GM18907 (cell line): Measurements from ENCODE around the gene GRM4.

ENCODE experiments used
- ATAC-seq: cut with Tn5 transposase; IDR thresholded peaks from one replicate; pipeline ENCODE4 v1.9.1; 2021; ENCODE audit warnings: mild to moderate bottlenecking, moderate library complexity; ENCODE audit not compliant: unreplicated experiment

The GRM4 gene

DNA sequence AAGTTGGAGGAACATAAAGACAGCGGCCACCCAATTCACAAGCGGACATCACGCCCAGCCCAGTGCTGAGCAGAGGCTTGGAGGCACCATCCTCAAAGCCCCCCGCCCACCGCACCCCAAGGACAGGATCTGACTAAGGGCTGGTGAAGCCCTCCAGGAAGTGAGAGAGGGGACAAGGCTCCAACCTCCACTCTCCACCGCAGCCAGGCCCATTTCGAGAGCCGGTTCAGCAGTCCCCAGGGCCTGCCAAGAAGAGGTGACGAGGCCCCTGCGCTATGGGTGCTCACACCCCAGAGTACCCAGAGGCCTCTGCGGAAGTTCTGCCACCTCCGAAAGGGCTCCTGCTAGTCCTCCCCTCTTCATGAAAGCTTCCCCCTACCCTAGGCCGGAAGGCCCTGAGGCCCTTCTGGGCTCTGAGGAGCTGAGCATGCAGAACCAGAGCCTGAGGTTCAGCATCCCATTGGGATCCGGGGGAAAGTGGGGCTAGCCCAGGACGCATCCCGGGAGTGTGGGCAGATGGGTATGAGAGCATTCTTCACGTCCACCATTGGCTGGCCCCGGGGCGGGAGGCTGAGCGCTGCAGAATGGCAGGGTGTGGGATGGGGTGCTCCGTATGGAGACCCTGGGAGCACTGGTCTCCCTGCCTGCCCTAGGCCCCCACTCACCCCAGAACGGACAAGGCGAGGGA is 2.5 kb downstream of the GRM4 start:
- ATAC-seq = no peak

DNA sequence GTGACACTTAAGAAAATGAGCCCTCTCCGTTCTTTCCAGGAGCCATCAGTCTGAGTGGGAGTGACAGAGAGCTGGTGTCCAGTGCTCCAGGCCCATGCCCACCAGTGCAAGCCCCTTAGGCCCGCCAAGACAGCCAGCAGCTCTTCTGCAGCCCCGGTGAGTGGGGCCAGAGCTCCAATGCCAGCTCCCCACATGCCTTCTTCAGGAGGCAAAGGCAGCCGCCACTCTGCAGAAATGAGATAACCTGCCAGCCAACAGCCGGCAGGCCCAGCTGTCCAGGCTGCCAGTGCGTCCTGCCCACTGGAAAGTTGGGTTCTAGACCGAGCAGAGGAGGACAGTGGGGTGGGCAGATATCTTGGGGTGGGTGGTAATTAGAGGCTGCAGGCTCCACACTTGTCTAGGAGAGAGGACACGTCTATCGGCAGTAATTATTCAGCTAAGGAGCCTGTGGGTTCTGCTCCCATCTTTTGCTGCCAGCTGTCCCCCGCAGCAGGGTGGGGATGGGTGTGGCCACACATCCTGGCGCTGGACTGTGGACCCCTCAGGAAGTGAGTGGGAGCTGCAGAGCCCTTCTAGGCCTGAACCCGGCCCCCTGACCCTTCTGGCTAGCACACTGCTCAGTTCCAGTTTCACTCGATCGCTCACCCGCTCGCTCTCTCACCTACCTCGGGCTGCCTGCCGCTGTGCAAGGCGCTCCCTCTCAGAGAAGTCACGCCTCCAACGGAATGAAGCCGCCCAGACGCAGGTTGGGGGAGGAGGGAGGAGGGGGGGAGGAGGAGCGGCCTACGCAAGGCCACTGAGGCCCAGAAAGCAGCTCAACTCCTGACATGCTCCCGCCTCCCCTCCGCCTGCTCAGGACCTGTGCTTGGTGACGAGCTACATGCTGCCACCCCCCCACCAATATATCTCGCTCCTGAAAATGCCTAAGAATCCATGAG is 3.6 kb downstream of the GRM4 start:
- no peak for ATAC-seq

DNA sequence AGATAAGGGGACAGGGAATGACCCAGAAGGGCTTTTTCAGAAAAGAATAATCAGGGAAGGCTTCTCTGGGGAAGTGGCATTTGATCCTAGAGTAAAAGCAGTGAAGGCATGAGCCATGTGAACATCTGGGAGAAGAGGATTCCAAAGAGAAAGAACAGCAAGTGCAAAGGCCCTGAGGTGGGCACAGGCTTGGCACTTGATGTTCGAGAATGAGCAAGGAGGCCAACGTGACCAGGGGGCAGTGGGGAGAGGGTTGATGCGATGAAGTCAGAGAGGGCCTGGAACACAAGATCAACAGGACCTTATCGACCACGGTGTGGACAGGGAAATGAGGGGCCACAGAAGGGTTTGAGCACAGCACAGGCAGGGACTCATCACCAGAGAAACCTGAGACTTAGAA is 5.8 kb downstream of the GRM4 start:
- no peak for ATAC-seq

DNA sequence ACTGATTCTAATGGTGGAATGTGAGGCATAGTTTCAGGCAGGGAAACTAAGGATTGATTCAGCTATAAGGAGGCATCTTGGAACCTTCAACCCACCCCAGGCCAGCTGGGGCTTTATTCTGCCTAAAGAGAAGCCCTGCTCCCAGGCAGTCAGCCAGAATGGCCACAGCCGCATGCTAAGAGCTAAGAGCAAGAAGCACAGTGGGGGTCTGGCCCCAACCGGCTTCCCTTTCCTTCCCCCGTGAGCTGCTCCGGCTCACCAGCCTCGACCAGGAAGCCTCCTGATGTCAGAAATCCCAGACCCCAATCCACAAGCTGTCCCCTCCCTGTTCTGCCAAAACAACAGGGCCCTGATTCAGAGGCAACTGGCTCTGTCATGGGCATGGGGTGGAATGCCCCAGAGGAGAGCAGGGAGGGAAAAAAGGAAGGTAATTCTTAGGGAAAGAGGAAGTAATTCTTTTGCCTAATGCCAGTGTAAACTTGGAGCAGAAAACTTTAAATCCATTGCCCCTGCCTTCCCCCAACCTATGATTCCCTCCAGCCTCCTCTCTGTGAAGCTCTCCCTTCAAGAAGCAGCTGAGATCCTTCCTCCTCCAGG is 6.9 kb downstream of the GRM4 start:
- no peak for ATAC-seq

DNA sequence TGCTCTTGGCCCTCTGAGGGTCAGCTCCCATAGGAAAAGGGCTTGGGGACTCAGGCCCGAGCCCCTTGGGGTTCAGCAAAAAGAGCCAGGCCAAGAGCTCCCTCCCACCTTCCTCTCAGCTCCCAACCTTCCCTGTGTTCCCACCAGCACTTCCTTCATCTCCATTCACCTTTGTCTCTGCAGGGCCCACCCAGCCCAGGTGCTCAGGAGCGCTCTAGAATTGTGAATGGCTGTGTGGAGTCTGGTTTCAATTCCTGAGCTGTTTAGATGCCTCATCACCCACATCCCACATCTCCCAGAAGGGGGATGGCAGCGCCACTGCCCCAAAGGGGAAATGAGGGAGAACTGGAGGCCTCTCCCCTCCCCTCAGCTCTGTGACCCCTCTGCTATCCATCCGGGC is 7.7 kb downstream of the GRM4 start:
- no peak for ATAC-seq

DNA sequence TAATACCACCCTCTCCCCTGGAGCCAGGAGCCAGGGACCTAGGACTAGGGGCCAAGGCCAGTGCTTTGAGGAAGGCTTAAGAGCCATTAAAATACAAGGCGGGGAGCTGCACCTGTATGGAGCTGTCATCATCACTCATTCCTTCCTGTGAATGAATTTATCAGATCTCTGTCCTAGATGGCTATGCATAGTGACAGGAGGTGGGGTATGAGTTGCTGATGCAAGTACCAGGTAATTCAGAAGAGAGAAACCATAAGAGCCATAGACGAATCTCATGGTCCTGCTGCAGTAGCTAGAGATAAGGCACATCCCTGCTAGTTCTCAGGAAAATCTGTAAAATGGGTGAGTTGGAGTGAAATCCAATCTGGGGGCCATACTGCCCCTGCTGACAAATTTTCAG is 10.3 kb downstream of the GRM4 start:
- ATAC-seq = no peak

DNA sequence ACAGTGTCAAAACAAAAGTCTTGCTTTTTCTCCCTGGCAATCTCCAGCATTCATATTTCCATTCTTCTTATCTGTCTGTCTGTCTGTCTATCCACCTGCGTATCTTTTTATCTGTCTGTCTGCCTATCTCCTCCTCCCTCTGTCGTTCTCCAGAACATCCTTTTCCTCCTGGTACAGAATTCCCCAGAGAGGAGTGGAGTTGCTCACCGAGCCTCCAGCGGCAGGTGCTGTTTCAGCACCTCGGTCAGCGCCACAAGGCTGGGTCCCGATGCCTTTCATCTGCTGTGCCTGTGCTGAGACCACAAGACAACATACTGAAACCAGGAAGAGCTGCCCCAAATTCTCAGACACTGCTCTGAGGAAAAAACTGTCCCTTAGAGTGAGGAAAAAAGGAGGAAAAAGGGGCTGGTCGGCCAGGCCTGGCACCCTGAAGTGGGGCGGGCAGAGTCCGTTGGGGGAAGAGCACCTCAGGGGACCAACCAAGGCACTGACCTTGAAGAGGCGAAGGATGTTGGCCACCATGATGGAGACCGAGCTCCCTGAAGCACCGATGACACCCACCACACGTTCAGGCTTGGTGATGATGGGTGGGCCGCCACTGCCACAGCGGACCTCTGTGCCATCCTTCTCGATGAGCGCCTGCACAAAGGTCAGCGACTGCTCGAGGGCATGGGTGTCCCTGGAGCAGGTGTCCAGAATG is 13.3 kb downstream of the GRM4 start:
- no peak for ATAC-seq

DNA sequence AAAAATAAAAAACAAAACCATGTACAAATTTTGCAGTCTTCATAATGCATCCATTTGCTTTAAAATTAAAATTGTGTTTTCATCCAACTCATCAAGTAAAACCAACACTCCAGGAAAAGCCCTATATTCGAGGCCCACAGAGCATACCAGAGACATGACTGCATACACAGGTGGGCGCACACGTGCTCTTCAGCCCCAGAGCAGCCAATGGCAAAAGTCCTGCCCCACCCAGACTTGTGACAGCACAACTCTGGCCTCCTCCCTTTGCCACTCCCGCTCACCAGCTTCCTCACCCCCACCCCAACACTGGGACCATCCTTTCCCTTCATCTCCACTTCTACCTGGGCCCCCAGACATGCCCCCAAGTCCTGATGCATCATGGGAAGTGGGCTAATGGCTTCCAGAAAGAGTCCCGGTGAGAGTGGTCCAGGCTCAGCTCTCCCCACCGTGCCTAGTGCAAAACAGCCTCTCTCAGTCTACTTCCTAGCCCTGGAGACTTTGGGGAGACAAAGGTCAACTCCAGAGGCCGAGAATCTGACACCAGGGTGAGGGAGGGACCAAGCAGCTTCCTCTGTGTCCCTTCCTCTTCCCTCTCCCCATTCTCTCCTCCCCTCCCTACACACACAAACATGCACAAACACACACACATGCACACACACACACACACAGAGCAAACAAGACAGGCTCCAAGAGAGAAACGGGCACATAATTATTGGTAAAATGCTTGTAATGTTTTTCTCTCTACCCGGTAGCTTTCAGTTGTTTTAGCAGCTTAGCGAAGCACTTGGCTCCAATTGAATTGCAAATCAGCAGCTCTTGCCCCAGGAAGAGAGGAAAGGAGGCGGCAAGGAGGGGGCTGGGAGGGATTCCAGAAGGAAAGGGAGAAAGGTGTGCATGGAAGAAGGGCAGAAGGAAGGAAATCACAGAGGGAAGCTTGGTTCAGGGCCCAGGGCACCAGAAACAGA is 14.3 kb downstream of the GRM4 start:
- no peak for ATAC-seq

DNA sequence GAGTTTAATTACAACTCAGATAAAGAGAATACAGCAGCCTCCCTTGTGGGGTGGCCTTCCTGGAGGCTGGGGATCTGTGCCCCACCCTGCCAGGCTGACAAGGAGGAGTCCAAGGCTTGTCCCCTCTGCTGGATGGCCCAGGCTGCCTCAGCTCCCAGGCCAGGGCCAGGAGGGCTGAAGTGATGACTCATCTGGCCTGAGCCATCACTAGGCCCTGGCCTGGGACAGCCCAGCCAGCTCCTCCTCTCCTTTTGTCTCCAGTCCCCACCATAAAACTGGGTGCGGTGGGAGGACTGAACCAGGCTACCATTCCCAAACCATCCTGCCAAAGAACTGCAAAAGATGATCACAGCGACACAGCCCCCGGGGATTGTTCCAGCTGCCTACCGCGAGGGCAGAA is 15.0 kb downstream of the GRM4 start:
- no peak for ATAC-seq

DNA sequence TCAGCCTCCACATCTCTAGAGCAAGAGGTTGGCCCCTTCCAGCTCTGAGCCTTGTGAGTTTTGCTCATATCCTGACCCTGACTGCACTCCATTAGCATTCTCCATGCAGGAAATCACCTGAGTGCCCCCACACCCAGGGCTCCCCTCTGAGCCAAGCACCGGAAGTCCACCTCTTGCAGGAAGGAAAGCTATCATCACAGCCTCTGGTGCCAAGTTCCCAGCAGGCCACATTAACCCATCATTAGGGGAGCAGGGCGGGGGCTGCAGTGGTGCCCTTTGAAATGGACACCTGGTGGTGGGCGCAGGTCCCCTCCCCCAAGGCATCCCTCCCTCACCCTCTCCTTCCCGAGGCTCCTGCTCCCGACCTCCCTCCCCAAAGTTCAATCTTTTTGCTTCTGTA is 16.1 kb downstream of the GRM4 start:
- no peak for ATAC-seq

DNA sequence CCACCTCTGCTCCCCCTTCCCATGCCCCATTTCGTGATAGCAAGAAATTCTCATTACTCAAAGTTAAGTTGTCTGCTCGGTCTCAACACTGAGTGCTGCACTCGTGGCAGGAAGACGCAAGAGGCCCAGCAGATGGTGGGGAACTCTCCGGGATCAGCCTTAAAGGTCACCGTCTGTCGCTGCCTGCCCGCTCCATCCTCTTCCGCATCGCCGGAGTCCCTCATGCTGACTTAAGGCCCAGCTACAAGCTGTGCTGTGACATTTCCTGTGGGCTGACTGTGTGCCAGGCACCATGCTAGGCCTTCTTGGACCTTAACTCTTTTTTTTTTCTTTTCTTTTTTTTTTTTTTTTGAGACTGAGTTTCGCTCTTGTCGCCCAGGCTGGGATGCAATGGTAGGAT is 17.8 kb downstream of the GRM4 start:
- ATAC-seq = no peak

DNA sequence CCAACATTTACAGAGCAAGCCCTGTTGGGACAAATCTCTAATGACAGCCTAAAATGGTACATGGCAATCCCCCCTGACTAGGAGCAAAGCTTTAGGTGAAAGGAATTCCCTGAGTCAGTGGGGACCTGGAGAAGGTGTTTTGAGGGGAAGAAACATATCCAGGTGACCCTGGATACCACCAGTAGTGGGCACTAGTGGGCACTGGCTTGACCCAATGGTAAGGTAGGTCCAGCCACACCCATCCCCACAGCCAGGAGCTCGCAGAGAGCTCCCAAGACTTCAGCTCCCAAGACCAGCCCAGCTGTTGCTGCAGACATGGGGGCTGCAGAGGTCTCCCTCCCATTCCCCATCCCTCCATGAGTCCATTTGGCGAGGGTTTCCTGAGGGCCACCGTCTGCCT is 19.5 kb downstream of the GRM4 start:
- no peak for ATAC-seq

DNA sequence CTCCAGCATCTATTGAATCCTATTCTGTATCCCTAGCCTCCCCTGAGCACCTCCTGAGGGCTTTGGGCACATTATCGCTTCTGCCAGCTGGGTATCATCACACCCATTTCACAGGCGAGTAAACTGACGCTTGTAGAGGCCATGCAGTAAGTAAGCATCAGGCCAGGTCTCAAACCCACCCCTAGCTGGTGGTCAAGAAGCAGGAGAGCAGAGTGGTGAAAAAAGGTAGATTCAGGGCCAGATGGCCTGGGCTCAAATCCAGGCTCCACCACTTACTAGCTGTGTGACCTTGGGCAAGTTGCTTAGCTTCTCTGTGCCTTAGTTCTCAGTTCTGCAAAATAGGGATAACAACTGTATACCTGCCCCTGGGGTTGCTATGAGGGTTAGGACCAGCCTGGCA is 19.9 kb downstream of the GRM4 start:
- no peak for ATAC-seq

DNA sequence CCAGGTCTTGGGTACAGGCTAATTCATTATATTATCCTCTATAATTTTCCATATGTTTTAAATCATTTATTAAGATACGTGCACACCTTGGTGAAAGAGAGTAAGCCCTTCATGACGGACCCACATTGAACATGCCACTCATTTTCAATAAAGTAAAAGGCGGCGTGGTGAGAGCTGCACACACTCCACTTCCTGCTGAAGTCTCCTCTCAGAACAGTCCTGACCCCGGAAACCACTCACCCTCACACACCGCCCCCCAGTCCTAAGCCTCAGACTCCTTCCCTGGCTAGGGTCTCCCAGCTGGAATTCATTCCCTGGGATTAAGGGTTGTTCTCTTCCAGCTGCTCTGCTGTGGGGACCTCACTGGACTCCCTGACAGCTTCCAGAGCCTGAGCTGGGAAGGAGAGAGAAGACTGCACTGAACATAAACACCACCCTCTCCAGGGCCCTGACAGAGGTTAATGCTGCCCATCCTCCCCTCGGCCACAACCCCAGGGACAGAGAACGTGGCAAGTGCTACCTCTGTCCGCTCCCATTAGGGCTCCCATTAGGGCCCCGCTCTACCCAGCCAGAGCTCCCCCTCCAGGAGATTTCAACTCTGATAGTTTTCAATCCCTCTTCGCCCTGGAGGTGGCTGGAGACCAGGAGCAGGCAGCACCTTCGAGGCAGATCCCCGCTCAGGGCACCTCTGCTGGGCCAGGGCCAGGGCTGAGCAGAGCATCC is 24.8 kb downstream of the GRM4 start:
- no peak for ATAC-seq

DNA sequence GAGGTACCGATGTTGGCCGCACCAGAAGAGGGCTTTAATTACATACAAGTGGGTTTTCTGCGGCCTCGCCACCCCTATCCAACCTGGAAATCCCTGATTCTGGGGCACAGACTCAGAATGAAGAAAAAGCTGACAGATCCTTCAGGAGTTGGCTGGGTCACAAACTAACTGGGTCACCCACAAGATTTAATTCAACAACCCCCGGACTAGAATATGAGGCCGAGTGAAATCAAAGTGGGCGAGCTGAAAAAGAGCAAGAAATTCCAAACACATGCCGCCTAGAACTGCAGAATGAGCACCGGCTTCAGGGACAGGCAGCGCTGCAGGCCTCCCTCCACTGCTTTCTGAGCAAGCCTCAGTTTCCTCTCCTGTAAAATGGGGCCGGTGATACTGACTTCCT is 30.0 kb downstream of the GRM4 start:
- ATAC-seq = no peak

DNA sequence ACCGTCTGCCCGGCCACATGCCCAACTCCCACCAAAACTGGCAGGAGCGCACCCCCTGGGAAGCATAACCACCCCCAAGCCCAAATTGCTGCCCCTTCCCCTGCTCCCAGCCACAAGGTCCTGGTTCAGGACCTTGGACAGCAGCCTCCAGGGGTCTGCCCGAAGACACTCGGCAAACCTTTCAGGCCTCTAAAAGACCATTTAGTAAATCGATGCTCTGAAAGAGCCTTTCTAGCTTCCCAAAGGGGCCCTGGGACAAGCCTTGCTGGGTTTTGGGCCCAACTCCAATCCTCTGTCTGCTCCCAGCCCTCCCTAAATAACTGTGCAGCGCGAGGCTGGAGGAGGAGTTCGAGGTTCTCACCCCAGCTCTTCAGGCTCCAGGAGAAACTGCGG is 30.5 kb downstream of the GRM4 start:
- no peak for ATAC-seq

DNA sequence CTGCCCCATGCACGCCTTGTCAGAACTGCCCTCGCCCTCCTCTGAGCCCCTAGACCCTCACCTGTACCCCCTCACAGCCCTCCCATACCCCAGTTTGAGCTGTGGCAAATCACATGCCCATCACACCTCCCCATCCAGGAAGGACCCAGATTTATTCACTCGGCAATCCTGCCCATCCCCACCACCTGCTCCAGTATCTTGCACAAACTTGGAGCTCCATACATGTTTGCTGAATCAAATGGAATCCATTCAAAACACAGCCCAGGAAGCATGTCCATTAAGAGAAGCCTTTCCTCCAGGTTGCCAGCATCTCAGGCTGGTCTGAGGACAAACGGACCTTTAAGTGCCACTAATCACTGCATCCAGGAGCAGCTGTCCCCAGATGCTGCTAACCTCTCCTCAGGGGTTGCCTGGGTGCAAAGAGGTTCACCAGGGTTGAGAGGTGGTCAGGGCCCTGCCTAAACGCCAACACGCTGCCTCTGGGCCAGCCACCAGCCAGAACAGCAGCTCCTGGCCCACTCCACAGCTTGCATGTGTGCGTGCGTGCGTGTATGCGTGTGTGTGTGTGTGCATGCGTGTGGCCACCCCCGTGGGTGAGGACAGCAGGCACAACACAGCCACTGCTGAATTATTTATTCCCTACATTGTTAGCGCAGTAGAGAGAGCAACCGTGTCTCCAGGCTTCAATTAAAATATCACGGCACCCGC is 31.0 kb downstream of the GRM4 start:
- no peak for ATAC-seq

DNA sequence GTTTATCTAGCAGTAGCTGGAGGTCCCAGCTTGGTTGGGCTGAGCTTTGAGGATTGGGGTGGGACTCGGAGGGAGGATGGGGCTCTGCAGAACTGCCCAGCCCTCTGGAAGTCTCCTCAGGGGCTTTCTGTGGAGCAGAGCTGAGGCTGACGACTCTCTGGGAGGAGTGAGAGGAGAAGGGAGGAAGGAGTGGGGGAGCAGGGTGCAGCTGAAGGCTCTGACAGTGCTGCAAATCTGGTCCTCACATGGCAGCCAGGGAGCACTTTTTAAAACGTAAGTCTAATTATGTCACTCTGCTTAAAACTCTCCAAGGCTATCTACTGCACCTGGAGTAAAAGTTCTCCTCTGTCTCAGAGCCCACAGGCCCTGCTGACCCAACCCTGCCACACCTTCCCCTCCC is 32.4 kb downstream of the GRM4 start:
- ATAC-seq = no peak

DNA sequence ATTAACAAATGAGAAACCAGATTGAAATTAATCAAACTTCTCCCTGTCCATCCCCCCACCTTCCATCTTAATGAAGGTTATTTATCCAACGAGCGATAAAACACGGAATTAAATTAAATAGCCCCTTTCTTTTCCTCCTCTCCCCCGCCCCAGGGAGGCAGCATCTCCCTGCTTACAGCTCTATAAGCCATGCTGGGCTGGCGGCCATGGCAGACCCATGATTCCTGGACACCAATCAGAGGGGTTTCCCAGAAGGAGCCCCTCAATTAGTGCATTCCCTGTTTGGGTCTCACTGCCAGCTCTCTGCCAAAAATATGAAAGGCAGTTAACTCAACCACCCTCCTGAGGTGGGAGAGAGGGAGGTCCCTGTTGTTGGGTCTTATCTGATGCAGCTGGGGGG is 33.8 kb downstream of the GRM4 start:
- ATAC-seq = no peak
